Measurements from ENCODE around the gene SH2D2A. TPM values are rescaled to one million over a fixed set of nuclear protein-coding genes. Genes with fewer than 3 reads are reported as not detected.

Gene SH2D2A
- total RNA-seq, 1 experiment from 2014 or later = 4.0 TPM

DNA sequence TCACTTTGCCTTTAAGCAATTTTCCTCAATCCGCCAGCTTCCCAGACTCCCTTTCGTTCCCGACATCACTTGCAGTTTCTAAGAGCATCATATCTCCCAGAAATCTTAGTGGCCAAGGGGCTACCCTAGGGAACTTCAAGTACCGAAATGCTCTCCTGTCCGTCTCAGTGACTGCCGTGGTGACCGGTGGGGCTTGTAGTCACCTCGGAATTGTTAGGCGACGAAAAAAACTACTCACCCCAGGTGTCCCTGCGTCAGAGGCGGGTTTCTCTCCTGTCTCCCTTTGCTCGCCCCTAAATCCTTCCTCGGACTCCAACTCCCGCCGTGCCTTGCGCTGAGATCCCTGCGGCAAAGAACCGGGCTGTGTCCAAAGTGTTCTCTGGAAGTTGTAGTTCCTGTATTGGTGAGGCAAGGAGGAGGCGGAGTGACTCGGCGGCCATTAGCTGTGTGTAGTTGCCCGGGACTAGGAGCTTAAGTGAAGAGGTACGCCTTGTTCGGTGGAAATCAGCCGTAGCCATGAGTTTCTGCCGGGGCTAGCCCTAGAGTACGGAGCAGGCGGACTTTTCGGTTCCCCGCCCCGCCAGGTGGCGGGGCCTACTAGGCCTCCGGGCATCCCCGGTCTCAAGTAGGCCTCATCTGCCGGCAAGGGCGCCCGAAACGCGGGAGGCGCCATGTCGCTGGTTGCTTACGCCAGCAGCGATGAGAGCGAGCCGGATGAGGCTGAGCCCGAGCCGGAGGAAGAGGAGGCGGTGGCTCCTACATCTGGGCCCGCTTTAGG is 49.4 kb downstream of the SH2D2A start, which contains the start of gene PRCC:
Gene PRCC (plus strand): TSS at position 435 of the 778 bp plus-strand sequence. CDS start 237 bp downstream, at position 672.
- H3K27me3 ChIP-seq (ENCODE audit: insufficient read depth, low read depth) = no peaks in the 10 kb centered on the region
- H3K9me2 ChIP-seq (ENCODE audit: insufficient read depth) = no peaks in the 10 kb centered on the region
- peaks cover 15% of the 10 kb centered on the region for H4K20me1 ChIP-seq (ENCODE audit: insufficient read depth)
- 0 out of 2 replicates have a peak, but pooled peaks cover 11% of the 10 kb centered on the region for H3K36me3 ChIP-seq (ENCODE audit: low read depth)
- TF ChIP-seq EZH2 (IDR thresholded peaks at IDR 0.05; ENCODE audit: low read depth) (no peak), CTCF (conservative IDR thresholded peaks at IDR 0.05) (no peak)
- H3K9me3 ChIP-seq (ENCODE audit: insufficient read depth, low read depth) = no peaks in the 10 kb centered on the region
- peaks cover 8% of the 10 kb centered on the region for H3F3A ChIP-seq (ENCODE audit: insufficient read depth, low read depth)
- peak within 1 kb of the TSS; percentile 76 for H3K27ac ChIP-seq
- POLR2A ChIA-PET (ENCODE audit: unreplicated experiment) = interaction anchor here (0.5 to 1.0 kb wide), 9 partner anchors 14 to 230 kb away, joined by 3 to 26 read pairs (median 5); partner anchors contain the start of genes ISG20L2, METTL25B and MRPL24
- intact Hi-C loops (cut with micrococcal nuclease; ENCODE audit: unreplicated experiment) = loop anchor here (1.0 to 5.0 kb wide), 4 partner anchors 16 to 75 kb away; partner anchors contain the start of genes HDGF, ISG20L2, METTL25B and MRPL24
- peak within 1 kb of the TSS; percentile 87 for H2AFZ ChIP-seq
- H3K4me1 ChIP-seq (replicated peaks; ENCODE audit: insufficient read depth) = peaks cover 18% of the 10 kb centered on the region
- peak within 1 kb of the TSS; percentile 90 for H3K4me2 ChIP-seq
- H3K4me3 ChIP-seq = peak within 1 kb of the TSS; percentile 96
- CTCF ChIA-PET = interaction anchor here (1.0 kb wide), 2 partner anchors 41 to 78 kb away, joined by 3 to 5 read pairs; no protein-coding TSS in a partner anchor
- peak; percentile 96 to 99 for DNase-seq
- H3K79me2 ChIP-seq (ENCODE audit: low read depth) = peaks cover 56% of the 10 kb centered on the region
- BruUV-seq (replicated peaks) = no TSS peak

GRCh38 chr1:156766298-156767100 is 50.1 kb downstream of the SH2D2A start:
- intact Hi-C loops (cut with micrococcal nuclease; ENCODE audit: unreplicated experiment) = loop anchor here (1.0 to 5.0 kb wide), 4 partner anchors 15 to 74 kb away; partner anchors contain the start of genes HDGF, ISG20L2, METTL25B and MRPL24

More at GRCh38 chr1:156766298-156767100, 50.1 kb downstream of the SH2D2A start:
- Histone ChIP-seq H4K20me1 (ENCODE audit: insufficient read depth) (peaks cover 15% of the 10 kb centered on the region), H3K27me3 (ENCODE audit: insufficient read depth, low read depth) (no peaks in the 10 kb centered on the region), H3K9me2 (ENCODE audit: insufficient read depth) (no peaks in the 10 kb centered on the region), H3K4me2 (peak overlapping the region; percentile 82), H3K36me3 (ENCODE audit: low read depth) (0 out of 2 replicates have a peak, but pooled peaks cover 11% of the 10 kb centered on the region), H3K27ac (peak overlapping the region; percentile 36; the same call in 1 of the 2 replicates), H3K4me1 (replicated peaks; ENCODE audit: insufficient read depth) (peaks cover 18% of the 10 kb centered on the region), H2AFZ (peak overlapping the region; percentile 87), H3K79me2 (ENCODE audit: low read depth) (peaks cover 49% of the 10 kb centered on the region), H3F3A (ENCODE audit: insufficient read depth, low read depth) (peaks cover 5% of the 10 kb centered on the region), H3K9me3 (ENCODE audit: insufficient read depth, low read depth) (no peaks in the 10 kb centered on the region), H3K4me3 (peak overlapping the region; percentile 80)
- peak in 1 of 2 experiments; percentile 39 for DNase-seq
- TF ChIP-seq EZH2 (IDR thresholded peaks at IDR 0.05; ENCODE audit: low read depth) = no peak
- TF ChIP-seq CTCF (conservative IDR thresholded peaks at IDR 0.05) = no peak
- POLR2A ChIA-PET (ENCODE audit: unreplicated experiment) = interaction anchor here (0.5 to 1.0 kb wide), 5 partner anchors 14 to 36 kb away, joined by 3 to 26 read pairs (median 10); partner anchors contain the start of gene MRPL24
- BruUV-seq (replicated peaks) = TSS peak; percentile 75
- CTCF ChIA-PET = interaction anchor here (1.0 kb wide), 2 partner anchors 40 to 77 kb away, joined by 3 to 5 read pairs; no protein-coding TSS in a partner anchor

All from PC-9 (cell line).